ENCODE data around the gene PF4V1.

PF4V1 gene

GRCh38 chr4:73869130-73870055 lies 16.3 kb downstream of the PF4V1 start, which contains the start of gene CXCL1:
CXCL1 (plus strand) TSS chr4:73869393; CDS start chr4:73869471, 78 bp downstream.
- no peak for TF ChIP-seq CTCF (IDR thresholded peaks at IDR 0.05; ENCODE audit: extremely low read depth, missing control alignments)
- DNase-seq (ENCODE audit: low spot score) = no peak

DNA sequence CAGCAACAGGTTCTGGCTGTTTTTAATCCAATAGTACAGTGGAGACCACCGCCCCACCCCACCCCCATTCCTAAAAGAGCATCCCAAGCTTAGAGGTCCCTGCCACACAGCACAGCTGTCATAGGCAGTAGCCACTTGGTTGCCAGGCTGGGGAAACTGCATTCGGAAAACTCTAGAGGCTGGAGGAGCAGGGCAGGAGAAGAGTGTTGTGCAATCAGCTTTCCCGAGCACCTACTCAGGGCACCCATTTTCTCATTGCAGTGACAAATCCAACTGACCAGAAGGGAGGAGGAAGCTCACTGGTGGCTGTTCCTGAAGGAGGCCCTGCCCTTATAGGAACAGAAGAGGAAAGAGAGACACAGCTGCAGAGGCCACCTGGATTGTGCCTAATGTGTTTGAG lies 17.2 kb downstream of the PF4V1 start:
- no peak for TF ChIP-seq CTCF (IDR thresholded peaks at IDR 0.05; ENCODE audit: extremely low read depth, missing control alignments)
- no peak for DNase-seq (ENCODE audit: low spot score)

DNA sequence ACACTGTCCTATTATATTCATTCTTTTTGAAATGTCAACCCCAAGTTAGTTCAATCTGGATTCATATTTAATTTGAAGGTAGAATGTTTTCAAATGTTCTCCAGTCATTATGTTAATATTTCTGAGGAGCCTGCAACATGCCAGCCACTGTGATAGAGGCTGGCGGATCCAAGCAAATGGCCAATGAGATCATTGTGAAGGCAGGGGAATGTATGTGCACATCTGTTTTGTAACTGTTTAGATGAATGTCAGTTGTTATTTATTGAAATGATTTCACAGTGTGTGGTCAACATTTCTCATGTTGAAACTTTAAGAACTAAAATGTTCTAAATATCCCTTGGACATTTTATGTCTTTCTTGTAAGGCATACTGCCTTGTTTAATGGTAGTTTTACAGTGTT lies 17.7 kb downstream of the PF4V1 start:
- no peak for TF ChIP-seq CTCF (IDR thresholded peaks at IDR 0.05; ENCODE audit: extremely low read depth, missing control alignments)
- no peak for DNase-seq (ENCODE audit: low spot score)

DNA sequence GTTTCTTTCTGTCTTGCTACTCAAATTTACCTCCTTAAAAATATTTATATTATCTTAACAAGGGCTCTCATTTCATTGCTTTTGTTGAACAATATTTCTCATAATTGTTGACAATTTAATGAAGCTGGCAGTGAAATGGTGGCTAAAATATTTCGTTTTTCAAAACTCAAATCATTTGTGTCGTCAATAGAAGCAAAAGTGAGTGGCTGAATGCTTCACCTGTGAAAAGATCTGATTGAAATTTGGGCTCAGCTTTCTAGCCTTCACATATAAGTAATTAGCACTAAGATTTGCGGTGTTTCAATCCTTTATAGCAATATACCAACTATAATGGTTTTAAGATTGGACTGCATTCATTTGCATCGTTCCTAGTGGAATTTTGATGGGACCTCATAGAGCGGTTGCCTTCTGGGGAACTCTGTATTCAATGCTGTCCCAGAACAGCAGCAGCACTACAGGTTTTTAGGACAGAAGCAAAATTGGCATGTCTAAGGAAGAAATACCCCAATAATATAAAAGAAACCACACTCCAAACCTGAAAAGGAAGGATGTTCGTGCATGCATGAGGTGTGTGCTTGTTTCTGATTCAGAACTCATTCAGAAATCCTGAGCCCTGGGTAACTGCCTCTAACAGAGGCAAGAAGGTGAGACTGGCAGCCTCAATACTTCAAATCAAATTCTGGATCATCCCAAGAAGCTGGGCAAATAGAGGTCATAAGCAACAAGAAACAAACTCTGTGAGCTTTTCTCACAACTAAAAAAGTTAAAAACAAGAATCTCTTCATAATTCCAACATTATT lies 18.6 kb downstream of the PF4V1 start:
- TF ChIP-seq CTCF (IDR thresholded peaks at IDR 0.05; ENCODE audit: extremely low read depth, missing control alignments) = no peak
- DNase-seq (ENCODE audit: low spot score) = no peak

DNA sequence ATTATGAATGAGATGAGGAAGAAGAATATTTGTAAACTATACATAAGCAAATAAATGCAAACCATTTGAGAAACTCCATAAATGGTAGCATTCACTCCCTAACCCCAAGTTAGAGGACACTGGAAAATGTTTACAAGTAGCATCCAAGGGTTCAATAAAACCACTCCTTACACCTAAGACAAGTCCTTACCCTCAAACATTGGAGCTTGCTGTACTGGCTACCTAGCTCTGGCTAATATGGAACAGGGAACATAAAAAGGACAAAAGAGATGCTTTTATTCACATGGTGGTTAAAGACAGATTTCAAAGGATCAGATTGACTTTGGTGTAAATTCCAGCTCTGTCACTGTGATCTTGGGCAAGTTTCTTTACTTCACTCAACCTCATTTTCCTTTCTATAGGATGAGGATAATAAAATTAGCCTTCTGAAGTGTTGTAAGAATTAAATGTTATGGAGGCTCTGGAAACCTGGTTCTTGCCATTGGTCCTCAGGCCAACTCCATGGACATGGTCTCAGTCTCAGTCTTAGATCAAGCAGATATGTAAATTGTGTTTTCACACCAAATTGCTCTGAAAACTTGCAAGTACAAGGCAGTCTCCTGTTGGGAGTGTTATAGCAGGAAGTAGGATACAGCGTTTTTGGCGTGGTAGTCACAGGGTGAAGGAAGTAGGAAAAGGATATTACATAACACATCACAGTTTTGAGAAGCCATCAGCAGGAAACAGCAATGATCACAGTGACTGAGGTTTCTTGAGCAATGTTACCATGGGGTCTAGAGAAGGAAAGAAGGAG lies 19.4 kb downstream of the PF4V1 start:
- DNase-seq (ENCODE audit: low spot score) = no peak
- no peak for TF ChIP-seq CTCF (IDR thresholded peaks at IDR 0.05; ENCODE audit: extremely low read depth, missing control alignments)

DNA sequence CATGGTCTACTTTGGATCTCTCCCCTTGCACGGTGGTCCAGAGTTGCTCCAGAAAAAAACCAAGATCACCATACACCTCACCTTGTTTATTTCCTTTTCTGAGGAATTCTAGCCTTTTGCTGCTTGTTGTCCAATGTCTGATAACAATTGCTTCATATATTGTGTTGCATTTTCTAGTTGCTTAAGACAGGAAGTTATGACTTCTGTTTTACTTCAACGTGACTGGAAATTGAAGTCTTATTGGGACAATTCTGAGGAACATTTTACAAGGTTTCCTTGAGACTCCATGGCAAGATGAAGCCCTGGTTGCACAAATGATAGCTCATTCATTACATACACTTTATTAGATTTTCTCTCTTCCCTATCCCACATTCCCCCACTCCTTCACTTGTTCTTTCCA lies 21.3 kb downstream of the PF4V1 start:
- no peak for TF ChIP-seq CTCF (IDR thresholded peaks at IDR 0.05; ENCODE audit: extremely low read depth, missing control alignments)
- DNase-seq (ENCODE audit: low spot score) = no peak

All from GM20000 (cell line).